OCI-LY7 (cell line): Measurements from ENCODE around the gene CENPP. TPM values are rescaled to one million over a fixed set of nuclear protein-coding genes. Genes with fewer than 3 reads are reported as not detected.

Experiments used
- BruUV-seq: library from RNA; stranded (reverse); fragments of 400-500 nt; replicated peaks from 2 replicates; lab custom pipeline; 2021; lab: Mats Ljungman, UMichigan
- CTCF ChIA-PET: fragments of 300-600 bp; sonication (Branson Sonifier 250); formaldehyde crosslinking; loops from one replicate; lab custom pipeline; 2022; ENCODE audit warnings: antibody characterized with exemption; ENCODE audit not compliant: unreplicated experiment; lab: Charles Lee
- POLR2A ChIA-PET: fragments of 300-600 bp; sonication (Branson Sonifier 250); formaldehyde crosslinking; loops from one replicate; lab custom pipeline; 2022; ENCODE audit warnings: antibody characterized with exemption; lab: Charles Lee
- DNase-seq: peaks from one replicate; pipeline ENCODE4 v3.0.0-alpha.2; 2015; ENCODE audit warnings: low spot score
- H2AFZ ChIP-seq: fragments of 200-600 bp; sonication (generic), shearing (Covaris generic); 2 replicates; pipeline ENCODE4 v1.6.1; 2014; ENCODE audit warnings: mild to moderate bottlenecking, antibody characterized with exemption, low read length, moderate library complexity
- H3K27ac ChIP-seq: fragments of 200-600 bp; sonication (generic); 2 replicates; pipeline ENCODE4 v1.5.1; 2014; ENCODE audit warnings: mixed run types, low read depth, mild to moderate bottlenecking, moderate library complexity, low read length, inconsistent platforms; ENCODE audit not compliant: poor library complexity, severe bottlenecking
- H3K36me3 ChIP-seq: fragments of 200-600 bp; sonication (generic); 2 replicates; pipeline ENCODE4 v1.6.1; 2014; ENCODE audit warnings: mild to moderate bottlenecking, antibody characterized with exemption, low read length, moderate library complexity, mixed read lengths; ENCODE audit not compliant: insufficient read depth
- H3K4me1 ChIP-seq: fragments of 200-600 bp; sonication (generic); 2 replicates; pipeline ENCODE4 v1.5.1; 2014; ENCODE audit warnings: mild to moderate bottlenecking, low read length; ENCODE audit not compliant: insufficient read depth, poor library complexity, severe bottlenecking
- H3K4me2 ChIP-seq: fragments of 200-600 bp; sonication (generic); 2 replicates; pipeline ENCODE4 v1.6.1; 2014; ENCODE audit warnings: mild to moderate bottlenecking, low read length
- H3K4me3 ChIP-seq: fragments of 200-600 bp; sonication (generic); 2 replicates; pipeline ENCODE4 v1.5.1; 2014; ENCODE audit warnings: mild to moderate bottlenecking, low read depth, low read length; ENCODE audit not compliant: poor library complexity, severe bottlenecking
- H3K79me2 ChIP-seq: fragments of 200-600 bp; sonication (generic); 2 replicates; pipeline ENCODE4 v1.6.1; 2016; ENCODE audit warnings: low read depth, mild to moderate bottlenecking, low read length, moderate library complexity, mixed read lengths; ENCODE audit not compliant: insufficient read depth
- H3K9me2 ChIP-seq: fragments of 200-600 bp; sonication (generic); 2 replicates; pipeline ENCODE4 v1.6.1; 2016; ENCODE audit warnings: mild to moderate bottlenecking, low read length, mixed read lengths; ENCODE audit not compliant: insufficient read depth
- H3K9me3 ChIP-seq: fragments of 200-600 bp; sonication (generic); 2 replicates; pipeline ENCODE4 v1.6.1; 2014; ENCODE audit warnings: mild to moderate bottlenecking, mixed run types, low read length, mixed read lengths
- H4K20me1 ChIP-seq: fragments of 200-600 bp; sonication (generic); 2 replicates; pipeline ENCODE4 v1.6.1; 2014; ENCODE audit warnings: mild to moderate bottlenecking, antibody characterized with exemption, low read length, moderate library complexity, mixed read lengths; ENCODE audit not compliant: insufficient read depth
- CTCF ChIP-seq: fragments of 200-600 bp; sonication (generic); conservative IDR thresholded peaks from 2 replicates; pipeline ENCODE4 v1.5.1; 2014; ENCODE audit warnings: mild to moderate bottlenecking, antibody characterized with exemption, low read length, moderate library complexity, mixed read lengths
- EZH2phosphoT487 ChIP-seq: fragments of 200-600 bp; sonication (generic); IDR thresholded peaks from 2 replicates; pipeline ENCODE4 v1.6.1; 2018; ENCODE audit warnings: low read depth, borderline replicate concordance, mild to moderate bottlenecking, mixed run types, antibody characterized with exemption, low read length, moderate library complexity, mixed read lengths
- intact Hi-C: fragments of 100-400 bp; cut with micrococcal nuclease; formaldehyde crosslinking; loops from one replicate; pipeline ENCODE4 v1.10.0; 2022; ENCODE audit not compliant: unreplicated experiment
- total RNA-seq, 2 experiments: library from RNA; depleted of rRNA in 1 of 2; stranded (reverse); fragments of >200 nt in 1 of 2; shearing (Covaris generic) in 1 of 2; gene quantifications; 2 replicates each; pipeline ENCODE4 v1.2.3, GENCODE V29; 2014 to 2022

Gene CENPP
- total RNA-seq, 2 experiments from 2014 or later = 25.4 to 30.9 TPM

- BruUV-seq = no TSS peak
- Histone ChIP-seq H4K20me1 (no peaks in the 10 kb centered on the region), H3K9me2 (no peaks in the 10 kb centered on the region), H3K9me3 (no peaks in the 10 kb centered on the region), H3K4me1 (no peaks in the 10 kb centered on the region), H3K4me2 (no peak overlapping the region), H3K4me3 (no peak overlapping the region), H3K36me3 (no peaks in the 10 kb centered on the region), H3K79me2 (no peaks in the 10 kb centered on the region), H3K27ac (no peak overlapping the region), H2AFZ (no peak overlapping the region)
- CTCF ChIA-PET = no interaction called here
- intact Hi-C loops = no loop called here
- TF ChIP-seq EZH2phosphoT487 = no peak
- TF ChIP-seq CTCF = no peak
- POLR2A ChIA-PET = interaction anchor here (0.5 kb wide), 1 partner anchor 48 kb away, joined by 3 read pairs; no protein-coding TSS in a partner anchor
- no peak for DNase-seq
Observed at GRCh38 chr9:92598382-92598781, 272.6 kb downstream of the CENPP start.

- H3K27ac ChIP-seq = no peak overlapping the region
- H3K79me2 ChIP-seq = no peaks in the 10 kb centered on the region
- no peak overlapping the region for H3K4me3 ChIP-seq
- no peak overlapping the region for H2AFZ ChIP-seq
- no peaks in the 10 kb centered on the region for H3K36me3 ChIP-seq
- CTCF ChIA-PET = no interaction called here
- intact Hi-C loops = no loop called here
- no peak for TF ChIP-seq EZH2phosphoT487
- TF ChIP-seq CTCF = no peak
- DNase-seq = no peak
- no peaks in the 10 kb centered on the region for H4K20me1 ChIP-seq
- BruUV-seq = no TSS peak
- POLR2A ChIA-PET = no interaction called here
- H3K9me2 ChIP-seq = no peaks in the 10 kb centered on the region
- H3K4me2 ChIP-seq = no peak overlapping the region
- no peaks in the 10 kb centered on the region for H3K4me1 ChIP-seq
- H3K9me3 ChIP-seq = no peaks in the 10 kb centered on the region
Observed at GRCh38 chr9:92599938-92600461, 274.2 kb downstream of the CENPP start.

- CTCF ChIA-PET = no interaction called here
- no peak overlapping the region for H3K4me3 ChIP-seq
- POLR2A ChIA-PET = interaction anchor here (1.1 kb wide), 1 partner anchor 11 kb away, joined by 4 read pairs; no protein-coding TSS in a partner anchor
- H3K9me2 ChIP-seq = no peaks in the 10 kb centered on the region
- no peaks in the 10 kb centered on the region for H3K36me3 ChIP-seq
- no peak overlapping the region for H3K4me2 ChIP-seq
- H3K79me2 ChIP-seq = no peaks in the 10 kb centered on the region
- H4K20me1 ChIP-seq = no peaks in the 10 kb centered on the region
- H3K27ac ChIP-seq = no peak overlapping the region
- BruUV-seq = no TSS peak
- peaks cover 6% of the 10 kb centered on the region; the same call in 1 of the 2 replicates for H3K9me3 ChIP-seq
- intact Hi-C loops = no loop called here
- TF ChIP-seq EZH2phosphoT487 (no peak), CTCF (no peak)
- no peak overlapping the region for H2AFZ ChIP-seq
- H3K4me1 ChIP-seq = no peaks in the 10 kb centered on the region
- no peak for DNase-seq
Observed at GRCh38 chr9:92600462-92601261, 274.9 kb downstream of the CENPP start.
